Fibroblast of mammary gland (primary cell): ENCODE results near the gene PCTP.

Experiments used
- DNase-seq: peaks from one replicate; pipeline ENCODE4 v3.0.0-alpha.2; 2010; ENCODE audit warnings: low read depth
- H3K4me3 ChIP-seq: 2 replicates; pipeline ENCODE4 v1.5.1; 2011; ENCODE audit warnings: low read depth, mild to moderate bottlenecking, low read length, moderate library complexity; ENCODE audit not compliant: control insufficient read depth
- CTCF ChIP-seq: conservative IDR thresholded peaks from 2 replicates; pipeline ENCODE4 v1.5.1; 2011; ENCODE audit warnings: low read depth, low read length, inconsistent platforms; ENCODE audit not compliant: control insufficient read depth, insufficient read depth

Gene PCTP

GRCh38 chr17:55763856-55764255, 13.0 kb downstream of the PCTP start:
- no peak overlapping the region for H3K4me3 ChIP-seq
- no peak for TF ChIP-seq CTCF
- DNase-seq = peak; percentile 27

- no peak overlapping the region for H3K4me3 ChIP-seq
- DNase-seq = no peak
- no peak for TF ChIP-seq CTCF
Measured at GRCh38 chr17:55764610-55765009, 13.8 kb downstream of the PCTP start.

GRCh38 chr17:55765472-55765871, 14.6 kb downstream of the PCTP start:
- no peak for TF ChIP-seq CTCF
- no peak for DNase-seq
- no peak overlapping the region for H3K4me3 ChIP-seq

- TF ChIP-seq CTCF = no peak
- peak; percentile 86 for DNase-seq
Measured at GRCh38 chr17:55768936-55769624, 18.2 kb downstream of the PCTP start.

GRCh38 chr17:55769625-55770000, 18.8 kb downstream of the PCTP start:
- DNase-seq = peak; percentile 98
- peak overlapping the region; percentile 12 for H3K4me3 ChIP-seq
- no peak for TF ChIP-seq CTCF

More at GRCh38 chr17:55768936-55769624, 18.2 kb downstream of the PCTP start:
- peak overlapping the region; percentile 12 for H3K4me3 ChIP-seq

- peak; percentile 89 for DNase-seq
- H3K4me3 ChIP-seq = no peak overlapping the region
- TF ChIP-seq CTCF = peak; percentile 62
Measured at GRCh38 chr17:55770196-55770870, 19.5 kb downstream of the PCTP start.
